HFF-Myc (cell line): ENCODE results near the gene SCN5A.

Experiments
- DNase-seq: peaks from one replicate; pipeline ENCODE4 v3.0.0-alpha.2; 2011; ENCODE audit warnings: low read depth; ENCODE audit errors: extremely low read depth
- H3K4me3 ChIP-seq: replicated peaks from 2 replicates; pipeline ENCODE4 v1.5.1; 2011; ENCODE audit warnings: low read depth, mild to moderate bottlenecking, control low read depth, low read length
- CTCF ChIP-seq: IDR thresholded peaks from 2 replicates; pipeline ENCODE4 v1.5.1; 2012; ENCODE audit warnings: mild to moderate bottlenecking, low read depth, low read length, control low read depth; ENCODE audit errors: missing control alignments

SCN5A gene

DNA sequence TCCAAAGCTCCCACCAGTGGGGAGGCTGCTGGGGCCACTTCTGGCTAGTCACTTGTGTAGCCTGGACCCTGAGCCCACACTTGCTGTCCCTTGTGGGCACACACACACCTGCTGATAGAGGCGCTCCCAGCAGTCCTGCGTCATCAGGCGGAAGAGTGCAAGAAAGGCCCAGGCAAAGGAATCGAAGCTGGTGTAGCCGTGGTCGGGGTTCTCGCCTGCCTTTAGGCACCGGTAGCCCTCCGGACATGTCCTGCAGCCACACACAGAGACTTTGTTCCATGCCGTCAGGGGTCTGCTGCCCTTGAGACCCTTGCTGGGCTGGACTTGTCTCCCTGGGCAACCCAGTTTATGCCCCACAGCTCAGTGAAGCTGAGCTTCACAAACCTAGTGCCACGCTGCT, 42.9 kb downstream of the SCN5A start:
- no peak overlapping the region for H3K4me3 ChIP-seq
- no peak for DNase-seq
- no peak for TF ChIP-seq CTCF

DNA sequence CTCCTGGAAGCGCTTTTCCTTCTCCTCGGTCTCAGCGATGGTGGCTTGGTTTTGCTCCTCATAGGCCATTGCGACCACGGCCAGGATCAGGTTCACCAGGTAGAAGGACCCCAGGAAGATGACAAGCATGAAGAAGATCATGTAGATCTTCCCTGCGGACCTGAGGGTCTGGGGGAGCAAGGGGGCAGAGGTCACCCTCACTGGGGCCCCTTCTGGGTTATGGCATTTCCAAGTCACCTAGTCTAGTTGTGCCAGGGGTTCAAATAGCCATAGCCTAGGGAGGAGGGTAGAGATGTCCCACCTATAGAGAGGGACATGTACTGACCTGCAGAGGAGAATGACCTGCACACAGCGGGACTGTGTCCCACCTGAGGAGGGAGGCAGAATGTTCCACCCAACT, 43.5 kb downstream of the SCN5A start:
- no peak overlapping the region for H3K4me3 ChIP-seq
- no peak for DNase-seq
- no peak for TF ChIP-seq CTCF

DNA sequence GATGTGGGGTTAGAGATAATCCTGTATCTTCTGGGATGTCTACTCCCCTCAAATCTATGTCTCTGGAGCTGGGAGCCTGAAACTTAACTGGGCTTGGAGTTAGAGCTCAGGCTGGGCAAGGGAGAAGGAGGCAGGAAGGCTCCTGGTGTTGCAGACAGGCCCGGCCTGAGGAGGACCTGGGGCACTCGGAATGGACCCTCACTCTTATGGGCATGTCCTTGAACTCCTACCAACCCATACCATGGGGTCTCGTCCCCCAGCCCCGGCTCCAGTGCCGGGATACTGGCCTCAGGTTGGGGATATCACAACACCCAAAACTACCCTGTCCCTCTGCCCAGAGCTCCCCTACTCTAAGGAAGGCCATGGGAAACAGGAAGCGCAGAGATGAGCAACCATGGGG, 45.2 kb downstream of the SCN5A start:
- no peak for TF ChIP-seq CTCF
- DNase-seq, result no peak
- no peak overlapping the region for H3K4me3 ChIP-seq

DNA sequence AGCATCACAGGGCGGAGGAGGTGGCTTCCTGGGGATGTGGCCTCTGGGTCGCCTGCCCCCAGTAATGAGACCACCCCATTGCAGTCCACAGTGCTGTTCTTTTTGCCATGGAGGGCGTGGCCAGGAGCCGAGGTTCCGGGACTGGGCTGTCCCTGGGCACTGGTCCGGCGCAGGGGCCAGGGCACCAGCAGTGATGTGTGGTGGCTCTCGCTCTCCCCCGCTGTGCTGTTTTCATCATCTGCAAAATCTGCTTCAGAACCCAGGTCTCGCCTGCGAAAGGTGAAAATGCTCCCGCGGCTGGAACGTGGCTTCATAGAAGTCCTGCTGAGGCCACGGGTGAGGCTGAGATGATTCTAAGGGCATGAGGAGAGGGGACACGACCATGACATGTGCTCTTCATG, 45.8 kb downstream of the SCN5A start:
- TF ChIP-seq CTCF, result no peak
- DNase-seq, result no peak
- no peak overlapping the region for H3K4me3 ChIP-seq

GRCh38 chr3:38602576-38603250, 46.8 kb downstream of the SCN5A start:
- no peak for TF ChIP-seq CTCF
- H3K4me3 ChIP-seq, result no peak overlapping the region
- DNase-seq, result no peak

- no peak for TF ChIP-seq CTCF
- no peak overlapping the region for H3K4me3 ChIP-seq
- DNase-seq, result no peak
Measured at GRCh38 chr3:38601956-38602550, 47.4 kb downstream of the SCN5A start.
